HepG2 (cell line): ENCODE results near the gene MAML1. TPM values are rescaled to one million over a fixed set of nuclear protein-coding genes. Genes with fewer than 3 reads are reported as not detected.

Experiments used
- FOXM1 ChIP-seq: sonication (generic); formaldehyde crosslinking; IDR thresholded peaks from 2 replicates; pipeline ENCODE4 v1.5.0; 2020; ENCODE audit warnings: missing genetic modification reagents
- HDAC2 ChIP-seq: sonication (generic); formaldehyde crosslinking; IDR thresholded peaks from 2 replicates; pipeline ENCODE4 v1.4.0; 2020; ENCODE audit warnings: missing genetic modification reagents
- JDP2 ChIP-seq: sonication (generic); formaldehyde crosslinking; IDR thresholded peaks from 2 replicates; pipeline ENCODE4 v1.8.1; 2022; ENCODE audit warnings: missing genetic modification reagents, borderline replicate concordance
- JUND ChIP-seq: sonication (generic); formaldehyde crosslinking; IDR thresholded peaks from 2 replicates; pipeline ENCODE4 v1.8.0; 2022; ENCODE audit warnings: mild to moderate bottlenecking, missing genetic modification reagents
- KAT7 ChIP-seq: IDR thresholded peaks from 2 replicates; pipeline ENCODE4 v1.6.1; 2018; ENCODE audit warnings: borderline replicate concordance, missing compliant biosample characterization
- KMT2B ChIP-seq: IDR thresholded peaks from 2 replicates; pipeline ENCODE4 v1.6.1; 2016; ENCODE audit warnings: missing genetic modification reagents, missing compliant biosample characterization
- MAF1 ChIP-seq: sonication (generic); formaldehyde crosslinking; IDR thresholded peaks from 2 replicates; pipeline ENCODE4 v1.5.0; 2020; ENCODE audit warnings: missing genetic modification reagents, borderline replicate concordance
- NFKB2 ChIP-seq: sonication (generic); formaldehyde crosslinking; IDR thresholded peaks from 2 replicates; pipeline ENCODE4 v1.4.0; 2020; ENCODE audit warnings: missing genetic modification reagents, borderline replicate concordance
- NFRKB ChIP-seq: fragments of 450-650 bp; IDR thresholded peaks from 2 replicates; pipeline ENCODE4 v1.6.1; 2017
- SMAD3 ChIP-seq: sonication (generic); formaldehyde crosslinking; IDR thresholded peaks from 2 replicates; pipeline ENCODE4 v1.4.0; 2020; ENCODE audit warnings: missing genetic modification reagents
- THAP8 ChIP-seq: sonication (generic); formaldehyde crosslinking; IDR thresholded peaks from 2 replicates; pipeline ENCODE4 v1.5.1; 2020; ENCODE audit warnings: missing genetic modification reagents, mild to moderate bottlenecking, borderline replicate concordance
- ZBTB26 ChIP-seq: IDR thresholded peaks from 2 replicates; pipeline ENCODE4 v1.6.1; 2016; ENCODE audit warnings: missing compliant biosample characterization, missing genetic modification reagents, borderline replicate concordance
- ZMYM3 ChIP-seq: sonication (generic); formaldehyde crosslinking; IDR thresholded peaks from 2 replicates; pipeline ENCODE4 v1.5.1; 2020; ENCODE audit warnings: mild to moderate bottlenecking, missing genetic modification reagents
- ZNF501 ChIP-seq: sonication (generic); formaldehyde crosslinking; IDR thresholded peaks from 2 replicates; pipeline ENCODE4 v1.5.1; 2020; ENCODE audit warnings: mild to moderate bottlenecking, moderate library complexity, missing genetic modification reagents
- ZSCAN30 ChIP-seq: sonication (generic); formaldehyde crosslinking; IDR thresholded peaks from 2 replicates; pipeline ENCODE4 v1.5.0; 2020; ENCODE audit warnings: mild to moderate bottlenecking, missing genetic modification reagents
- polyA plus RNA-seq, 8 experiments: library from polyadenylated mRNA; depleted of rRNA in 3 of 8; stranded (reverse) in 7 of 8; unstranded in 1 of 8; fragments of >200 nt; fragmentation: Illumina TruSeq in 4 of 8; extraction: Trizol in 4 of 8; gene quantifications; 2 replicates each; pipeline versions ENCODE4 v1.2.1 to v1.2.3, GENCODE V29; 2011 to 2016; ENCODE audit warnings: low read depth in 4 of 8, missing spikeins in 1 of 8, mixed read lengths in 1 of 8; ENCODE audit not compliant: insufficient read depth in 1 of 8
- total RNA-seq, 5 experiments: library from RNA; depleted of rRNA; stranded (reverse); fragments of >200 nt; fragmentation: Illumina TruSeq; extraction: Trizol; gene quantifications; 2 replicates each; pipeline ENCODE4 v1.2.3, GENCODE V29; 2016; ENCODE audit warnings: low read depth in 1 of 5
- TF ChIP-seq, protein P1 (sequence below): sonication (generic); formaldehyde crosslinking; IDR thresholded peaks from 2 replicates; pipeline ENCODE4 v1.4.0; 2020; ENCODE audit warnings: missing genetic modification reagents, low read depth, mild to moderate bottlenecking, borderline replicate concordance
- TF ChIP-seq, protein P2 (sequence below): IDR thresholded peaks from 2 replicates; pipeline ENCODE4 v1.6.1; 2018; ENCODE audit warnings: missing genetic modification reagents
- TF ChIP-seq, protein P3 (sequence below): sonication (generic); formaldehyde crosslinking; IDR thresholded peaks from 2 replicates; pipeline ENCODE4 v1.4.0; 2020; ENCODE audit warnings: missing genetic modification reagents, borderline replicate concordance
- TF ChIP-seq, protein P4 (sequence below): fragments of 450-650 bp; IDR thresholded peaks from 2 replicates; pipeline ENCODE4 v1.6.1; 2017; ENCODE audit warnings: mild to moderate bottlenecking

The MAML1 gene
- total and polyA plus RNA-seq, 2 of the 13 experiments (the other 11 are each of a cell fraction or from before 2014, with no cell fraction given): 10.0 to 10.8 TPM

DNA sequence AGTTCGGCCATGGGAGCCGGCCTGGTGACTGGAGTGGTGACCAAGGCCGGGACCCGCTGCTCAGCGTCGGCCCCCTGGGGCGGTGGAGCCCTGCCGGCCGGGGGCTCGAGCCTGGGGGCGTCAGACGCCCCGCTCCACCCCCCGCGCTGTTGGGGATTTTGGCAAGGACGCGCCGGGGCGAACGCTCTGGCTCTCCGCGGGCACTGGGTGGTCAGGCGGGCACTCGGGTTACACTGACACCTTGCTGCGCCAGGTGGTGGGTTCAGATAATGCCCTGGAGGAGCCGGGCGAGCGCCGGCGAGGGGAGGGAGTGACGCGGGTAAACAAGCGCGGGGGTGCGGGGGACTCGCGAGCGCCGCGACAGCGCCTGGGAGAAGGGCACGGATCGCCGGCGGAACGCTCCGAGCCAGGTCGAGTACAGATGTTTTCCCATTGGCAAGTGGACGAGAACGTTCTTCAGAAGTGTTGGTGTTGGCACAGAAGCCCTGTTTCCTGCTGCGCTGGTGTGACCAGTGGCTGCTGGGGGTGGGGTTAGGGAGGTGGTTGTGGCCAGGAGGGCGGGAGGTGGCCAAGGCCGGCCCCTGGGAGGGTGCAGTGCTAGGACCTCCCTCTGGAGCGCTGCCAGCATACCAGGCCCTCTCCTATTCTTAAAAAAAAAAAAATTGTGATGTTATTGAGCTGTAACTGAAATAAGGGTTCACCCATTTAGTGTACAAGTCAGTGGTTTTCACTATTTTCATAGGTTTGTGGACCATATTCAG, 88.9 kb downstream of the MAML1 start (continued):
- TF ChIP-seq ZBTB26 (no peak), ZNF501 (peak; percentile 40; the same call in 1 of the 2 replicates), HDAC2 (no peak), NFRKB (no peak), ZSCAN30 (CRISPR knock-in tag) (no peak), THAP8 (0 out of 2 replicates have a peak, but pooled peaks have one; percentile 77), KMT2B (no peak), KAT7 (CRISPR knock-in tag) (no peak), NFKB2 (no peak; the same call in 1 of the 2 replicates), FOXM1 (no peak), ZMYM3 (CRISPR knock-in tag) (no peak), JUND (no peak), MAF1 (CRISPR knock-in tag) (no peak), JDP2 (CRISPR knock-in tag) (no peak), SMAD3 (CRISPR knock-in tag) (no peak)
- TF ChIP-seq, protein P1, sequence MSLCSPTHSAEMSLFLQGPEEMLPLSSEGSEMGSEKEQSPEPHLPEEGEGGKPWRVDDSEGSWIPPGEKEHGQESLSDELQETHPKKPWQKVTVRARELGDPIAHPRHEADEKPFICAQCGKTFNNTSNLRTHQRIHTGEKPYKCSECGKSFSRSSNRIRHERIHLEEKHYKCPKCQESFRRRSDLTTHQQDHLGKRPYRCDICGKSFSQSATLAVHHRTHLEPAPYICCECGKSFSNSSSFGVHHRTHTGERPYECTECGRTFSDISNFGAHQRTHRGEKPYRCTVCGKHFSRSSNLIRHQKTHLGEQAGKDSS (CRISPR knock-in tag): no peak
- TF ChIP-seq, protein P2, sequence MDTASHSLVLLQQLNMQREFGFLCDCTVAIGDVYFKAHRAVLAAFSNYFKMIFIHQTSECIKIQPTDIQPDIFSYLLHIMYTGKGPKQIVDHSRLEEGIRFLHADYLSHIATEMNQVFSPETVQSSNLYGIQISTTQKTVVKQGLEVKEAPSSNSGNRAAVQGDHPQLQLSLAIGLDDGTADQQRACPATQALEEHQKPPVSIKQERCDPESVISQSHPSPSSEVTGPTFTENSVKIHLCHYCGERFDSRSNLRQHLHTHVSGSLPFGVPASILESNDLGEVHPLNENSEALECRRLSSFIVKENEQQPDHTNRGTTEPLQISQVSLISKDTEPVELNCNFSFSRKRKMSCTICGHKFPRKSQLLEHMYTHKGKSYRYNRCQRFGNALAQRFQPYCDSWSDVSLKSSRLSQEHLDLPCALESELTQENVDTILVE: no peak
- TF ChIP-seq, protein P3, sequence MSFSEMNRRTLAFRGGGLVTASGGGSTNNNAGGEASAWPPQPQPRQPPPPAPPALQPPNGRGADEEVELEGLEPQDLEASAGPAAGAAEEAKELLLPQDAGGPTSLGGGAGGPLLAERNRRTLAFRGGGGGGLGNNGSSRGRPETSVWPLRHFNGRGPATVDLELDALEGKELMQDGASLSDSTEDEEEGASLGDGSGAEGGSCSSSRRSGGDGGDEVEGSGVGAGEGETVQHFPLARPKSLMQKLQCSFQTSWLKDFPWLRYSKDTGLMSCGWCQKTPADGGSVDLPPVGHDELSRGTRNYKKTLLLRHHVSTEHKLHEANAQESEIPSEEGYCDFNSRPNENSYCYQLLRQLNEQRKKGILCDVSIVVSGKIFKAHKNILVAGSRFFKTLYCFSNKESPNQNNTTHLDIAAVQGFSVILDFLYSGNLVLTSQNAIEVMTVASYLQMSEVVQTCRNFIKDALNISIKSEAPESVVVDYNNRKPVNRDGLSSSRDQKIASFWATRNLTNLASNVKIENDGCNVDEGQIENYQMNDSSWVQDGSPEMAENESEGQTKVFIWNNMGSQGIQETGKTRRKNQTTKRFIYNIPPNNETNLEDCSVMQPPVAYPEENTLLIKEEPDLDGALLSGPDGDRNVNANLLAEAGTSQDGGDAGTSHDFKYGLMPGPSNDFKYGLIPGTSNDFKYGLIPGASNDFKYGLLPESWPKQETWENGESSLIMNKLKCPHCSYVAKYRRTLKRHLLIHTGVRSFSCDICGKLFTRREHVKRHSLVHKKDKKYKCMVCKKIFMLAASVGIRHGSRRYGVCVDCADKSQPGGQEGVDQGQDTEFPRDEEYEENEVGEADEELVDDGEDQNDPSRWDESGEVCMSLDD (CRISPR knock-in tag): no peak
- TF ChIP-seq, protein P4, sequence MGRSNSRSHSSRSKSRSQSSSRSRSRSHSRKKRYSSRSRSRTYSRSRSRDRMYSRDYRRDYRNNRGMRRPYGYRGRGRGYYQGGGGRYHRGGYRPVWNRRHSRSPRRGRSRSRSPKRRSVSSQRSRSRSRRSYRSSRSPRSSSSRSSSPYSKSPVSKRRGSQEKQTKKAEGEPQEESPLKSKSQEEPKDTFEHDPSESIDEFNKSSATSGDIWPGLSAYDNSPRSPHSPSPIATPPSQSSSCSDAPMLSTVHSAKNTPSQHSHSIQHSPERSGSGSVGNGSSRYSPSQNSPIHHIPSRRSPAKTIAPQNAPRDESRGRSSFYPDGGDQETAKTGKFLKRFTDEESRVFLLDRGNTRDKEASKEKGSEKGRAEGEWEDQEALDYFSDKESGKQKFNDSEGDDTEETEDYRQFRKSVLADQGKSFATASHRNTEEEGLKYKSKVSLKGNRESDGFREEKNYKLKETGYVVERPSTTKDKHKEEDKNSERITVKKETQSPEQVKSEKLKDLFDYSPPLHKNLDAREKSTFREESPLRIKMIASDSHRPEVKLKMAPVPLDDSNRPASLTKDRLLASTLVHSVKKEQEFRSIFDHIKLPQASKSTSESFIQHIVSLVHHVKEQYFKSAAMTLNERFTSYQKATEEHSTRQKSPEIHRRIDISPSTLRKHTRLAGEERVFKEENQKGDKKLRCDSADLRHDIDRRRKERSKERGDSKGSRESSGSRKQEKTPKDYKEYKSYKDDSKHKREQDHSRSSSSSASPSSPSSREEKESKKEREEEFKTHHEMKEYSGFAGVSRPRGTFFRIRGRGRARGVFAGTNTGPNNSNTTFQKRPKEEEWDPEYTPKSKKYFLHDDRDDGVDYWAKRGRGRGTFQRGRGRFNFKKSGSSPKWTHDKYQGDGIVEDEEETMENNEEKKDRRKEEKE: no peak
